A204.1 (cell line): ENCODE measurements around the gene GALNTL6.
"Not testable (repeated sequence)": the region's sequence is repeated elsewhere in the genome, so short reads cannot be mapped to it uniquely, and the experiment has no call there.

Experiments
- FAIRE-seq: peaks from 2 replicates; lab custom pipeline; 2012; peaks lifted over from hg19 to GRCh38; lab: Jason Lieb, UNC

Gene GALNTL6

DNA sequence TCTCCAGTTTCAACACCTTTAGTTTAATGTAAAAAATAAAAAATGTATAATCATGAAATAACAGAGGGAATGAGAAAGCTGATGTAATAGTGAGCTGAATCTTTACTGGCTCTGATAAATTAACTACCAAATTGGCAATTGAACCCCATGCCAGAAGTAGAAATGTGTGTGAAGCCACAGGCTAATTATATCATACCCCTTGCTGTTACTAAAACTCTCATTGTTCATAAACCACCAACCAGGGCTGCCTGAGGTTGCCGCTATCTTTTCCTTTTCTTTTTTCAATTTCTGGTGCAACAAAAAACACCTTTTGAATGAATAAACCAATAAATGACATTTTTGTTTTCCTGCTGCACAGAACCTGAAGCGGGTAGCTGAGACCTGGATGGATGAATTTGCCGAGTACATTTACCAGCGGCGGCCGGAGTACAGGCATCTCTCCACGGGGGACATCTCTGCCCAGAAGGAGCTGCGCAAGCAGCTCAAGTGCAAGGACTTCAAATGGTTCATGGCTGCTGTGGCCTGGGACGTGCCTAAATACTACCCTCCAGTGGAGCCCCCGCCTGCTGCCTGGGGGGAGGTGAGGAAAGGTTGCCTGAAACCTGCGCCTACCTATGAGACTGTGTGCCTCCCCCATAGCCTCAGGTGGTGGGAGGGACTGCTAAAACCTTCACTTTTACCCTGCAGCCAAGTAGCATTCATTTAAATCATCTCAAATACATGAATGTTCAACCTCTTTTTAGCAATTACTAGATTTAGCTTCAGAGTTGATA, 1138.7 kb downstream of the GALNTL6 start:
- no peak for FAIRE-seq

GRCh38 chr4:172953896-172954568, 1140.8 kb downstream of the GALNTL6 start:
- no peak for FAIRE-seq

DNA sequence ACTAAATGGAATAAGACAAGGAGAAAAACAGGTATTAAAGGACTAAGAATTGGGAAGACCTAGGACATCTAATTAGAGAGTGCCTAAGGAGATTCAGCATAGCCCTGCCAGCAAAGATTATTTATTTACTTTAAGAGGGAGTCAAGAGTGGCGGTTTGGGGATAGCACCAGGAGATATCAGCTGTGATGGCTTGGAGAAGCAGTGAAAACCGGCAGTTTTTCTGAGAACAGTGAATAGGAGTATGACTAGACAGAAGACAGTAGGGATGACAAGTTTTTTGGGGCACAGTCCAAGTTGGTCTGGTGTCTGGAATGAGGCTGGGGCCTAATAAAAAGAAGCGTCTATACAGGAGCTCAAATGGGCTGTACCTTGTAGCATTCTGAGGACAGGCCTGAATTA, 1143.1 kb downstream of the GALNTL6 start:
- not testable (repeated sequence) for FAIRE-seq

DNA sequence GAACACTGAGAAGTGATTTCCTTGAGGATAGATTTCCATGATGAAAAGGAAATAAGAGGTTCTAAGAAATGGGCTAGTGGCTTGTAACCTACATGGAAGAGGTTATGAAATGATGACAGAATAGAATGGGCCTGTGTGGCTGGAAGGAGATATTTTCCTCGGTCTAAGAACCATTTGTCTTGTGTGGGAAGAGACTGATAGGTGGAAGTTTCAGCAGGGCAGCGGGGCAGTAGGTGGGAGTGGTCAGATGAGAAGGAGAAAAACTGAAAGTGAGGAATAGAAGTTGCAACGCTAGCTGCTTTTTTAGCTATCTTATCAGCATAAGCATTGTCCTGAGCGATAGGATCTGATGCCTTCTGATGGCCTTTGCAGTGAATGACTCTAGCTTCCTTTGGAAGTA, 1144.0 kb downstream of the GALNTL6 start:
- FAIRE-seq: no peak

DNA sequence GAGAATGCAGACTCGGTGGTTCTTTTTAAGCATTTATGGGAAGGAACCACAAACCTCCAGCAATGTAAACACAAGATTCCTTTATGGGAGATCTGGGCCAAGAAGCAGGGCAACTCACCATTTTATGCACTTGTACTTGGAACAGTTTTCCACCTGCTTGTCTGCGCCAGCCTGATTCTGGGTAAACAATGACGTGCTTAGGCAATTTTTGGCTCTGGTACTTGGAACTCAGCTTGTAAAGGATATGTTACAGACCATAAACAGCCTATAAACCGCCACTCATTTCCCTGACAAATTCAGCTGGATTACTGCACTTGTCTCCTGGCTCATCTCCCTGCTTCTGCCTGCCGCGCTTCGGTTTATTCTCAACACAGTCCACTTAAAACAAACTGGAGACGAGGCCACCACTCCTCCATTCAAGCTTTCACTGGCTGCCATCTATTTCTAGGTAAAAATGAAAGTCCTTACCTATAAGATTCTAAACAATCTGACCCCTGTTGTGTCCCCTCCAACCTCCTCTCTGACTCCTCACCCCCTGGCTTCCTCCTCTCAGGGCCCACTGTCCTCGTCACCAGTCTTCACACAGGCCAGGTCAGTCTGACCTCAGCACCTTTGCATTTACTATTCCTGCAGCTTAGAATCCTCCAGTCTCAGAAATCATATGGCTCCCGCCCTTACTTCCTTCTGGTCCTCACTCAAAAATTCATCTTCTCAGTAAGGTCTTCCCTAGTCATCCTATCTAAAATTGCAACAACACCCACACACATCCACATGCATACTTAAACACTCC, 1149.6 kb downstream of the GALNTL6 start:
- FAIRE-seq: no peak

- no peak for FAIRE-seq
Measured at GRCh38 chr4:172963498-172964294, 1150.5 kb downstream of the GALNTL6 start.

DNA sequence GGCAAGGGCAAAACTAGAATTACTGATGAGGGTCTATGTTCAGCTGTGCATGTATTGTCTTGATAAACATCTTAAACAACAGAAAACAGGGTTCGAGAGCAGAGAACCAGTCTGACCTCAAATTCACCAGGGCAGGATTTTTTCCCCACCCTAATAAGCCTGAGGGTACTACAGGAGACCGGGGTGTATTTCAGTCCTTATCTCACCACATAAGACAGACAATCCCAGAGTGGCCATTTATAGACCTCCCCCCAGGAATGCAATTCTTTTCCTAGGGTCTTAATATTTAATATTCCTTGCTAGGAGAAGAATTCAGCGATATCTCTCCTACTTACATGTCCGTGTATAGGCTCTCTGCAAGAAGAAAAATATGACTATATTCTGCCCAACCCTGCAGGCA, 1157.0 kb downstream of the GALNTL6 start:
- not testable (repeated sequence) for FAIRE-seq

DNA sequence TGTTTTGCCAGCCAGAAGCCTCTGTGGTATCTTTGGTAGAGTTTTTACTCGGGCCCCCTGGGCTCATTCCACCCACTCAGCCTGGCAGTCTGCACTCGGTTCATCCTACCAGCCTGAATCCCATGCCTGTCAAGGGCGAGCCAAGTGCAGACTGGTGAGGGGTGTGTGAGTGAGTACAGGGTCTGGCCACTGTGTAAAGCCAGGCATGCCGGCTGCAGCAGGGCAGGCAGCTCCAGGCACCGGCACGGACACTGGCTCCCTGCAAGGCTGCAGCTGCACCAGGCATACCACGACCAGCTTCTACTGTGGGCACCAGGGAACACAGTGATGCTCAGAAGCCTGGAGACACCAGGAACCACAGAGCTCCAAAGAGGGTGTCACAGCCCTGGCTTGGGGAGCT, 1161.4 kb downstream of the GALNTL6 start:
- FAIRE-seq: no peak

GRCh38 chr4:172975651-172976229, 1162.5 kb downstream of the GALNTL6 start:
- no peak for FAIRE-seq

GRCh38 chr4:172977491-172978041, 1164.4 kb downstream of the GALNTL6 start:
- not testable (repeated sequence) for FAIRE-seq

- FAIRE-seq: no peak
Measured at GRCh38 chr4:172978848-172979247, 1165.6 kb downstream of the GALNTL6 start.

DNA sequence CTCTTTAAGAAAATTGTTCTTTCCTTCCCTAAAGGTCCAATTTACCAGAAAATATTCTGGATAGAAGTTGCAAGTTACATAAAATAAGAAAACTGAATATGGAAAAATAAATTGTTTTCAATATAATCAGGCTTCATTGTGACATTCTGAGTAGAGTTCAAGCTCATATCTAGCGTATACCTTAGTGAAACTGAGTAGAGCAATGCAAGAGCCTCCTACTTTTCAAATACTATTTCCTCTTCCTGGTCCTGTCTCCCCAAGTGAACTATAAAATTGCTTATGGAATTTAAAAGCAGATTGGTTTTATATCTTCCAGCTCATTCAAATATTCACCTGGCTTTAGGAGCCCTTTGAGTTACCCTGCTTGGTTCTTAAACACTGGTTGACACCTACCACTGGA, 1166.1 kb downstream of the GALNTL6 start:
- FAIRE-seq: no peak

GRCh38 chr4:172980219-172980618, 1167.0 kb downstream of the GALNTL6 start:
- FAIRE-seq: no peak

- no peak for FAIRE-seq
Measured at GRCh38 chr4:172982151-172982590, 1169.0 kb downstream of the GALNTL6 start.

GRCh38 chr4:172983014-172983413, 1169.8 kb downstream of the GALNTL6 start:
- no peak for FAIRE-seq

GRCh38 chr4:172983631-172984030, 1170.4 kb downstream of the GALNTL6 start:
- no peak for FAIRE-seq

DNA sequence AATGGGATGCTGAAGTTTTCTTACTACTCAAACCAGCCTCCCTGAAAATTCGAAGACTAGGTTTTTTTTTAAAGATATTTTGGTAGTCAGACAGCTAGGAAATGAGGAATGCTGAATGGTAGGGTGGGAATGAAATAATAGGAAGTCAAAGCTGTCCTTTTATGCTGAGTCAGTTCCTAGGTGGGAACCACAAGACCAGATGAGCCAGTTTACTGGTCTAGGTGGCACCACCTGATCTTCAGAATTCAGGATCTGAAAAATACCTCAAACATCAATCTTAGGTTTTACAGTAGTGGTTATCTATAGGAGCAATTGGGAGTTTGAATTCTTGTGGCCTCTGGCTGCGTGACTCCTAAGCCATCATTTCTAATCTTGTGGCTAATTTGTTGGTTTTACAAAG, 1172.3 kb downstream of the GALNTL6 start:
- no peak for FAIRE-seq

GRCh38 chr4:172986114-172986513, 1172.9 kb downstream of the GALNTL6 start:
- FAIRE-seq: no peak

GRCh38 chr4:172989984-172990820, 1177.0 kb downstream of the GALNTL6 start:
- FAIRE-seq: no peak

GRCh38 chr4:172992648-172993378, 1179.6 kb downstream of the GALNTL6 start:
- no peak for FAIRE-seq
